Effector memory CD8-positive, alpha-beta T cell (primary cell): ENCODE measurements around the gene ZC3H7B.
A peak's percentile ranks its signal among the peaks of the same experiment; 100 is the strongest.
"Not testable (repeated sequence)": the region's sequence is repeated elsewhere in the genome, so short reads cannot be mapped to it uniquely, and the experiment has no call there.

ENCODE experiments used
- ATAC-seq: fragments of 150-1000 bp; cut with Tn5 transposase; replicated peaks from 2 replicates; pipeline ENCODE4 v1.10.0; 2021; ENCODE audit warnings: mild to moderate bottlenecking, moderate library complexity
- DNase-seq, 3 experiments: peaks; one replicate each; pipeline ENCODE4 v3.0.0; 2021
- H3K27ac Mint-ChIP-seq, 2 donors: one replicate each; pipeline ENCODE4 v1.8.0; 2022; ENCODE audit warnings: mild to moderate bottlenecking in 2 of 2, mixed read lengths in 2 of 2, moderate library complexity in 2 of 2
- H3K27me3 Mint-ChIP-seq, 2 donors: one replicate each; pipeline ENCODE4 v1.8.0; 2022; ENCODE audit warnings: mixed read lengths in 2 of 2
- H3K36me3 Mint-ChIP-seq: one replicate; pipeline ENCODE4 v1.8.0; 2022; ENCODE audit warnings: mild to moderate bottlenecking, moderate library complexity, mixed read lengths; ENCODE audit not compliant: insufficient read depth
- H3K4me1 Mint-ChIP-seq, 2 donors: one replicate each; pipeline ENCODE4 v1.8.0; 2022; ENCODE audit warnings: low read depth in 2 of 2, mixed read lengths in 2 of 2
- H3K4me3 Mint-ChIP-seq, 2 donors: one replicate each; pipeline ENCODE4 v1.8.0; 2022; ENCODE audit warnings: mild to moderate bottlenecking in 2 of 2, mixed read lengths in 2 of 2, moderate library complexity in 2 of 2
- H3K9me3 Mint-ChIP-seq, 2 donors: one replicate each; pipeline ENCODE4 v1.8.0; 2022; ENCODE audit warnings: mixed read lengths in 2 of 2

ZC3H7B gene

GRCh38 chr22:41401781-41402648, 100.7 kb downstream of the ZC3H7B start:
- Mint-ChIP-seq H3K36me3 (peaks cover 7% of the 10 kb centered on the region), H3K4me1 (peaks cover 5 to 6% of the 10 kb centered on the region in 2 donors), H3K4me3 (no peak overlapping the region), H3K9me3 (no peaks in the 10 kb centered on the region), H3K27me3 (no peaks in the 10 kb centered on the region), H3K27ac (no peak overlapping the region)
- ATAC-seq (no peak), DNase-seq (no peak)

DNA sequence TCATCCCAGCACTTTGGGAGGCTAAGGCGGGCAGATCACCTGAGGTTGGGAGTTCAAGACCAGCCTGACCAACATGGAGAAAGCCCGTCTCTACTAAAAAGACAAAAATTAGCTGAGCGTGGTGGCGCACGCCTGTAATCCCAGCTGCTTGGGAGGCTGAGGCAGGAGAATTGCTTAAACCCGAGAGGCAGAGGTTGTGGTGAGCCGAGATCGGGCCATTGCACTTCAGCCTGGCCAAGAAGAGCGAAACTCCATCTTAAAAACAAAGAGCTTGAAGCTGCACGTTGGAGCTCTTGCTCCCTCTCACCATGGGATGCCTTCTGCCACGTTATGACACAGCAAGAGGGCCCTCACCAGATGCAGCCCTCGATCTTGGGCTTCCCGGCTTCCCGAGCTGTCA, 101.5 kb downstream of the ZC3H7B start:
- not testable (repeated sequence) for H3K36me3 Mint-ChIP-seq, H3K27ac Mint-ChIP-seq, H3K4me3 Mint-ChIP-seq, DNase-seq, H3K27me3 Mint-ChIP-seq, H3K9me3 Mint-ChIP-seq, H3K4me1 Mint-ChIP-seq, ATAC-seq

DNA sequence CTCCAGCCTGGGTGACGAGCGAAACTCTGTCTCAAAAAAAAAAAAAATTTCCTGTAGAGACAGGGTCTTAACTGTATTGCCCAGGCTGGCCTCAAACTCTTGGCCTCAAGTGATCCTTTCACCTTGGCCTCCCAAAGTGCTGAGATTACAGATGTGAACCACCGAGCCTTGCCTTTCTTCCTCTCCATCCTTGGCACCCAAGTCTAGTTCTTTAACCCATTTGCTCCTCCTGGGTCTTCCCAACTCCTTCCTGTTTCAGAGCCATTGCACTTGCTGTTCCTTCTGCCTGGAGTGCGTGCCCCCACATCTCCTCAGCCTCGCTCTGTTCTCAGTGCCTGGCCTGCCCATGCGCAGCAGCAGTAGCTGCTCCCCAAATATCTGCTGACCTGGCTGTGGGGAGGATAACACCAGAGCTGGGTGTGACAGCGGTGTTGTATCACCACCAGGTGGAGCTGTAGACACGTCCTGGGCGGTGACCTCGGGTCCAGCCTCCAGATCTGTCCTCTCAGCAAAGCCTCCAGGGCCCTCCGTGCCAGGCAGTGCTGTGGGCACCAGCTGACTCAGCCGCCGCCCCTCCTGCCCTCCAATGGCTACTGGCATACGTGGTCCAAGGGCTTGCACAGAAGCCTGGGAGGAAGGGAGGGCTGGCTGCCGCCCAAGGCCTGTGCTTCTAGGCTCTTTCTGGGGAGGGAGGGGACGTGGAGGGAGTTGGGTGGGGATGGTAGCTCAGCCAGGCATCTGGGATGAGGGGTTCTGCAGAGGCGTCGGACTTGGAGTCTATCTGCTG, 102.4 kb downstream of the ZC3H7B start:
- Mint-ChIP-seq H3K9me3 (no peaks in the 10 kb centered on the region), H3K4me3 (no peak overlapping the region), H3K4me1 (peaks cover 5 to 6% of the 10 kb centered on the region in 2 donors), H3K36me3 (no peaks in the 10 kb centered on the region), H3K27me3 (no peaks in the 10 kb centered on the region), H3K27ac (peak overlapping the region; percentile 5 to 47)
- DNase-seq (peak; percentile 82 to 85 (median 83)), ATAC-seq (peak; percentile 100)

- no peaks in the 10 kb centered on the region for H3K27me3 Mint-ChIP-seq
- no peak overlapping the region for H3K27ac Mint-ChIP-seq
- H3K4me3 Mint-ChIP-seq: no peak overlapping the region
- no peaks in the 10 kb centered on the region for H3K9me3 Mint-ChIP-seq
- no peak for DNase-seq
- peaks cover 5 to 10% of the 10 kb centered on the region in 2 donors for H3K4me1 Mint-ChIP-seq
- H3K36me3 Mint-ChIP-seq: no peaks in the 10 kb centered on the region
- ATAC-seq: no peak
Measured at GRCh38 chr22:41405588-41405987, 104.3 kb downstream of the ZC3H7B start.

DNA sequence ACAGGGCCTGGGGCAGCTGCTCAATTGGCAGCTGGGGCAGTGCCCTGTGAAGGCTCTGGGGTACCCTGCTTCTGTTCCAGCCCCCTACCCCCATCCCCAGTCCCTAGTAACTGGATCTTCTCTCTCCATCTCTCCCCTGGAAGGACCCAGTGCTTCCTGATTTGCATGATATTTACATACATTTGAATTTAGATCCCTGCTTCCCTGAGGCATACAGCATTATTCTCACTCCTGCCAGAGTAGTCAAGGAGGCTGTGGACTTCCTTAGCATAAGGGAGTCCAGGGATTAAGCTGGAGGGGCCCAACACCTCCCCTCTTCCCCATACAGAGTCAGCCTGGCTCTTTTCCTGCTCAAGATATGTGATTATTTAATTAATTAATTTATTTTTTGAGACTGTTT, 105.1 kb downstream of the ZC3H7B start:
- no peaks in the 10 kb centered on the region for H3K9me3 Mint-ChIP-seq
- H3K4me3 Mint-ChIP-seq: no peak overlapping the region
- H3K27me3 Mint-ChIP-seq: no peaks in the 10 kb centered on the region
- ATAC-seq: no peak
- no peaks in the 10 kb centered on the region for H3K36me3 Mint-ChIP-seq
- H3K4me1 Mint-ChIP-seq: peaks cover 5 to 11% of the 10 kb centered on the region in 2 donors
- H3K27ac Mint-ChIP-seq: no peak overlapping the region
- no peak for DNase-seq

- Mint-ChIP-seq H3K27me3 (no peaks in the 10 kb centered on the region), H3K27ac (peak overlapping the region in 1 of 2 donors; percentile 60), H3K4me3 (no peak overlapping the region), H3K9me3 (no peaks in the 10 kb centered on the region), H3K36me3 (peaks cover under 1% of the 10 kb centered on the region), H3K4me1 (peaks cover 12 to 18% of the 10 kb centered on the region in 2 donors)
- DNase-seq: no peak
- no peak for ATAC-seq
Measured at GRCh38 chr22:41407433-41407832, 106.1 kb downstream of the ZC3H7B start.

GRCh38 chr22:41408665-41409064, 107.3 kb downstream of the ZC3H7B start:
- no peak for ATAC-seq
- no peaks in the 10 kb centered on the region for H3K9me3 Mint-ChIP-seq
- peaks cover 13 to 20% of the 10 kb centered on the region in 2 donors for H3K4me1 Mint-ChIP-seq
- H3K27me3 Mint-ChIP-seq: no peaks in the 10 kb centered on the region
- H3K27ac Mint-ChIP-seq: peak overlapping the region in 1 of 2 donors; percentile 15
- no peak for DNase-seq
- peaks cover 13% of the 10 kb centered on the region for H3K36me3 Mint-ChIP-seq
- H3K4me3 Mint-ChIP-seq: no peak overlapping the region
